OCI-LY7 (cell line): ENCODE data around the gene STYXL1.

ENCODE experiments used
- EZH2phosphoT487 ChIP-seq: fragments of 200-600 bp; sonication (generic); IDR thresholded peaks from 2 replicates; pipeline ENCODE4 v1.6.1; 2018; ENCODE audit warnings: low read depth, borderline replicate concordance, mild to moderate bottlenecking, mixed run types, antibody characterized with exemption, low read length, moderate library complexity, mixed read lengths
- TF ChIP-seq, protein P1 (sequence below): fragments of 200-600 bp; sonication (generic); conservative IDR thresholded peaks from 2 replicates; pipeline ENCODE4 v1.5.1; 2014; ENCODE audit warnings: mild to moderate bottlenecking, antibody characterized with exemption, low read length, moderate library complexity, mixed read lengths

DNA sequence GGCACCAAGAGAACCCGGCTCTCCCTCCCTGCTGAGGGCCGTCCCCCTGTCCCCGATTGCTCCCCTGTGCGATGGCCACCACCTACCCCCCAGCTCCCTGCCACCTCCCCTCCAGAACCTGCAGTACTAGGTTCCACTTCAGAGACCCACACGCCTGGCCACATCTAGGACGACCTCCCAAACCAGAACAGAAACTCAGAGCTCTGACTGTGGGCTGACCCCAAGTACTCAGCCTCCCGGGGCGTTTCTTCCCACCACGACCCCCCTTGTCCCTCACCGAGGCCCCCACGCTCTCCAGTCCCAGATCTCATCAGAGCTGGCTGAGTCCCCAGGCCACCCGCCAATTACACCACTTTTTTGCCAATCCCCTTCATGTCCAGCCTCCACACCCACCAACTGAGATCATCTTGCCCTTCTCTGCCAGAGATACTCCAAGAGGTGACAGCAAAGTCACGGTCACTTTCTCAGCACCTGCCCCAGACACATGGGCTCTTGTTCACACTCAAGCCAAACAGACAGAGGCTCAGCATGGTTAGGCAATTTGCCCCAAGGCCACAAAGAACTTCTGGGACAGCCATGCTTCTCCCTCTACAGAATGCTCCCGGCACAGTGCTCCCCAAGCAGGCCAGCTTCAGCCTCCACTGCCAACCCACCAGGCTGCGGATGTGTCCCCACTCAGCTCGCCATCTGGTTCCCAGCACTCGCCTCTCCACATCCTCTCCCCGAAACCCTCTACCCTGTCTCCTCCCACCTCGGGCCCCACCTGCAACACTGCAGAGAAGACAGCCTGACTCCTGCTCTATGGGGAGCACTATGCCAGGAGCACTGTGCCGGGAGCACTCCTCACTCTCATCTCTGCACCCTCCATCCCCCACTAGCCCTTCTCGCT, 58.1 kb downstream of the STYXL1 start:
- TF ChIP-seq, protein P1, sequence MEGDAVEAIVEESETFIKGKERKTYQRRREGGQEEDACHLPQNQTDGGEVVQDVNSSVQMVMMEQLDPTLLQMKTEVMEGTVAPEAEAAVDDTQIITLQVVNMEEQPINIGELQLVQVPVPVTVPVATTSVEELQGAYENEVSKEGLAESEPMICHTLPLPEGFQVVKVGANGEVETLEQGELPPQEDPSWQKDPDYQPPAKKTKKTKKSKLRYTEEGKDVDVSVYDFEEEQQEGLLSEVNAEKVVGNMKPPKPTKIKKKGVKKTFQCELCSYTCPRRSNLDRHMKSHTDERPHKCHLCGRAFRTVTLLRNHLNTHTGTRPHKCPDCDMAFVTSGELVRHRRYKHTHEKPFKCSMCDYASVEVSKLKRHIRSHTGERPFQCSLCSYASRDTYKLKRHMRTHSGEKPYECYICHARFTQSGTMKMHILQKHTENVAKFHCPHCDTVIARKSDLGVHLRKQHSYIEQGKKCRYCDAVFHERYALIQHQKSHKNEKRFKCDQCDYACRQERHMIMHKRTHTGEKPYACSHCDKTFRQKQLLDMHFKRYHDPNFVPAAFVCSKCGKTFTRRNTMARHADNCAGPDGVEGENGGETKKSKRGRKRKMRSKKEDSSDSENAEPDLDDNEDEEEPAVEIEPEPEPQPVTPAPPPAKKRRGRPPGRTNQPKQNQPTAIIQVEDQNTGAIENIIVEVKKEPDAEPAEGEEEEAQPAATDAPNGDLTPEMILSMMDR = no peak
- no peak for TF ChIP-seq EZH2phosphoT487
